PFSK-1 (cell line): ENCODE measurements around the gene DLGAP1.

Experiments
- FOXP2 ChIP-seq: optimal IDR thresholded peaks from 2 replicates; pipeline ENCODE3; 2011; ENCODE audit warnings: borderline replicate concordance, control low read depth, inconsistent platforms; ENCODE audit not compliant: insufficient read depth; ENCODE audit errors: extremely low read length, extremely low read depth
- POLR2AphosphoS5 ChIP-seq: IDR thresholded peaks from 2 replicates; pipeline ENCODE4 v1.6.1; 2012; ENCODE audit warnings: low read depth, mild to moderate bottlenecking, control low read depth, low read length, moderate library complexity
- SIN3A ChIP-seq: IDR thresholded peaks from 2 replicates; pipeline ENCODE4 v1.6.1; 2012; ENCODE audit warnings: mild to moderate bottlenecking, low read length, moderate library complexity, borderline replicate concordance; ENCODE audit not compliant: insufficient read depth
- TAF1 ChIP-seq: IDR thresholded peaks from 2 replicates; pipeline ENCODE4 v1.6.1; 2012; ENCODE audit warnings: low read length, control low read depth, borderline replicate concordance; ENCODE audit not compliant: insufficient read depth
- TF ChIP-seq, protein P1 (sequence below), 2 experiments: IDR thresholded peaks; 2 replicates each; pipeline versions ENCODE4 v1.6.1 to v1.8.0; 2011 to 2012; ENCODE audit warnings: low read depth in 2 of 2, low read length in 2 of 2, control low read depth in 1 of 2, inconsistent platforms in 1 of 2, mild to moderate bottlenecking in 1 of 2, moderate library complexity in 1 of 2; ENCODE audit not compliant: insufficient read depth in 1 of 2

Gene DLGAP1

DNA sequence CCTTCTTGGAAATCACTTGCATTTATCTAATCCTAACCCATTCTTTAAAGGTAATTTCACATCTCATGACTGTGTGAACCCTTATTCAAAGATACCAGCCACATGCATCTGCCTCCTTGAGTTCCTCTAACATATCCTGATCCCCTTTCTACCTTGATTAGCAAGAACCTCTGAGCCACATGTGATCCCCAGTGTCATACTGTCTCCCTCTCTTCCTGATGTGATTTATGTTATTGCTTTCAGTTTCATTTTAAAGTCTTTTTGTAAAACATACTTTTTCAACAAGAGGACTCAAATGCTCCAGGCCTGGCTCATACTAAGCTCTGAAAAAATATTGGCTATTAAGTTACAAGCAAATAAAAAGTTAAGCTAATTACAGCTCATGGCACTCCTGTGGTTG is 470.1 kb downstream of the DLGAP1 start:
- TF ChIP-seq POLR2AphosphoS5 (no peak), SIN3A (no peak), TAF1 (no peak), FOXP2 (no peak)
- TF ChIP-seq, protein P1, sequence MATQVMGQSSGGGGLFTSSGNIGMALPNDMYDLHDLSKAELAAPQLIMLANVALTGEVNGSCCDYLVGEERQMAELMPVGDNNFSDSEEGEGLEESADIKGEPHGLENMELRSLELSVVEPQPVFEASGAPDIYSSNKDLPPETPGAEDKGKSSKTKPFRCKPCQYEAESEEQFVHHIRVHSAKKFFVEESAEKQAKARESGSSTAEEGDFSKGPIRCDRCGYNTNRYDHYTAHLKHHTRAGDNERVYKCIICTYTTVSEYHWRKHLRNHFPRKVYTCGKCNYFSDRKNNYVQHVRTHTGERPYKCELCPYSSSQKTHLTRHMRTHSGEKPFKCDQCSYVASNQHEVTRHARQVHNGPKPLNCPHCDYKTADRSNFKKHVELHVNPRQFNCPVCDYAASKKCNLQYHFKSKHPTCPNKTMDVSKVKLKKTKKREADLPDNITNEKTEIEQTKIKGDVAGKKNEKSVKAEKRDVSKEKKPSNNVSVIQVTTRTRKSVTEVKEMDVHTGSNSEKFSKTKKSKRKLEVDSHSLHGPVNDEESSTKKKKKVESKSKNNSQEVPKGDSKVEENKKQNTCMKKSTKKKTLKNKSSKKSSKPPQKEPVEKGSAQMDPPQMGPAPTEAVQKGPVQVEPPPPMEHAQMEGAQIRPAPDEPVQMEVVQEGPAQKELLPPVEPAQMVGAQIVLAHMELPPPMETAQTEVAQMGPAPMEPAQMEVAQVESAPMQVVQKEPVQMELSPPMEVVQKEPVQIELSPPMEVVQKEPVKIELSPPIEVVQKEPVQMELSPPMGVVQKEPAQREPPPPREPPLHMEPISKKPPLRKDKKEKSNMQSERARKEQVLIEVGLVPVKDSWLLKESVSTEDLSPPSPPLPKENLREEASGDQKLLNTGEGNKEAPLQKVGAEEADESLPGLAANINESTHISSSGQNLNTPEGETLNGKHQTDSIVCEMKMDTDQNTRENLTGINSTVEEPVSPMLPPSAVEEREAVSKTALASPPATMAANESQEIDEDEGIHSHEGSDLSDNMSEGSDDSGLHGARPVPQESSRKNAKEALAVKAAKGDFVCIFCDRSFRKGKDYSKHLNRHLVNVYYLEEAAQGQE (IDR thresholded peaks at IDR 0.05; ENCODE audit: insufficient read depth in 1 of 2, low read depth in 2 of 2, low read length in 2 of 2) = no peak

DNA sequence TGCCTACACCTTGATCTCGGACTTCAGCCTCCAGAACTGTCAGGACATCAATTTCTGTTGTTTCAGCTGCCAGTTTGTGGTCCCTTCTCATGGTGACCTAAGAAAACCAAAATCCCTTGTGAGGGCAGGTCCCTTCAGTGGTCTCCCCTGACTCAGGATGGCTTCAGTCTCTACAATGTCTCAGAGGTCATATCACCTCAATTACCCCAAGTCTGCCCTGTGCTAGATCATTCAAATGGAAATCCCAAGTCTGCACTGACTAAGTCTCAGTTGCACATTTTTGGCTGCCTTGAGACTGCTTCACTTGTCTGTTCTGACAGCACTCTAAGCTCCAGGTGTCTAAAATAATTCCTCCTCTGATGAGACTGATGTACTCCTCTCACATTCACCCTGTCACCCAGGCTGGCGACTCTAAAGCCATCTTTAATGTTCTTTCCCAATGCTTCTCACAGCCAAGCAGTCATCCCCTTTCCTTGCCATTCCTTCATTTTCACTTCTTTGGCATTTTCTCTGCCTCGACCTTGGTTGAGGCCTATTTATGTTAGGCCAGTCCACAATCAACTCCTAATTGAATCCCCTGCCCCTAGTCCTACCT is 470.8 kb downstream of the DLGAP1 start:
- TF ChIP-seq POLR2AphosphoS5 = no peak
- TF ChIP-seq TAF1 = no peak
- TF ChIP-seq SIN3A = no peak
- no peak for TF ChIP-seq FOXP2
- TF ChIP-seq, protein P1 (IDR thresholded peaks at IDR 0.05; ENCODE audit: insufficient read depth in 1 of 2, low read depth in 2 of 2, low read length in 2 of 2) = no peak

DNA sequence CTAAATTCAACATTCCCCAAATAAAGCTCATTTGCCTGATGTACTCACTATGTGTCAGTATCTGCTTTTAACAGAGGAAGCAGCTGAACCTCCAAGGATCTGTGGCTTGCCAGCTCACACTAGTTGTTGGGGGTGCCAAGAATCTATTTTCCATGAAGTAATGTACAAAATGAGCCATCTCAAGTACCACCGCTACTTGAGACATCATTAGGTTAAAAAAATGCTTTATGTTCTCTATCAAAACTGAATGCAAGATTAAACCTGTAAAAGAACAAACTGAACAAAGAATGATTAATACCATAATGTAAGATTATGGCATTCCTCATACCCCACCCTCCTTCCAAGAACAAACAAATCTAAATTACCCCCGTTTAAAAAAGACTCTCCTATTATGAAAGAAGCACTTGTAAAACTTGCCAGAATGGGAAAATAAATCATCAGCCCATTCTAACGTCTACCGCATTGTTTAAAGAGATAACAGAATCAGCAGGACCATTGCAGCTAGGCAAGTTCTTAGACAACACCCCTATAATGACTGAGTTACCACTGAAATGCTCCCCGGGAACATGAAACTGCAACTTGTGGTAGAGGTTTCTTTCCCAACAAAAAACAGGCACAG is 471.6 kb downstream of the DLGAP1 start:
- TF ChIP-seq TAF1 (no peak), SIN3A (no peak)
- TF ChIP-seq, protein P1 (IDR thresholded peaks at IDR 0.05; ENCODE audit: insufficient read depth in 1 of 2, low read depth in 2 of 2, low read length in 2 of 2) = no peak

DNA sequence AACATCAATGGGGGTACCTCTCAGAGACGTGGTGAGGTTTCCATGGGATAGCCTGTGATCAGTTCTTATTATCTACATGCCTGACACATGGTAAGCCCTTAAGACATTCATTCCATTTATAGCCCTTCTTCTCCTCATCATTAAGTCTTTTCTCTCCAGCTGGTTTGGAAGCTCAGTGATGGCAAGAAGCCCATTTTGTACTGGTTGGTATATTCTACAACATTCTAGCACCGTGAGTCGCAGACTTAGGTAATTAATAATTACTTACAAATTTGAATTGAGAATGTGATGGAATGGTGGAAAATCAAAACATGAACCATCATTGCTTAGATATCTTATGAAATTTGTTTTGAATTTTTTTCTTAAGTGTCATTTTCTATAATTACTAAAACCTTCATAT is 472.6 kb downstream of the DLGAP1 start:
- TF ChIP-seq POLR2AphosphoS5 (no peak), TAF1 (no peak), FOXP2 (no peak), SIN3A (no peak)
- TF ChIP-seq, protein P1 (IDR thresholded peaks at IDR 0.05; ENCODE audit: insufficient read depth in 1 of 2, low read depth in 2 of 2, low read length in 2 of 2) = no peak
